ENCODE data around the gene AGAP1.

AGAP1 gene

GRCh38 chr2:235921508-235922191 is 427.8 kb downstream of the AGAP1 start:
- in situ Hi-C loops (cut with HindIII; ENCODE audit: low sequenced_read_pairs) = loop anchor here (25.0 kb wide), 1 partner anchor 266 kb away; no protein-coding TSS in a partner anchor

- in situ Hi-C loops (cut with HindIII; ENCODE audit: low sequenced_read_pairs) = loop anchor here (25.0 kb wide), 1 partner anchor 264 kb away; no protein-coding TSS in a partner anchor
Measured at GRCh38 chr2:235922839-235923238, 429.0 kb downstream of the AGAP1 start.

DNA sequence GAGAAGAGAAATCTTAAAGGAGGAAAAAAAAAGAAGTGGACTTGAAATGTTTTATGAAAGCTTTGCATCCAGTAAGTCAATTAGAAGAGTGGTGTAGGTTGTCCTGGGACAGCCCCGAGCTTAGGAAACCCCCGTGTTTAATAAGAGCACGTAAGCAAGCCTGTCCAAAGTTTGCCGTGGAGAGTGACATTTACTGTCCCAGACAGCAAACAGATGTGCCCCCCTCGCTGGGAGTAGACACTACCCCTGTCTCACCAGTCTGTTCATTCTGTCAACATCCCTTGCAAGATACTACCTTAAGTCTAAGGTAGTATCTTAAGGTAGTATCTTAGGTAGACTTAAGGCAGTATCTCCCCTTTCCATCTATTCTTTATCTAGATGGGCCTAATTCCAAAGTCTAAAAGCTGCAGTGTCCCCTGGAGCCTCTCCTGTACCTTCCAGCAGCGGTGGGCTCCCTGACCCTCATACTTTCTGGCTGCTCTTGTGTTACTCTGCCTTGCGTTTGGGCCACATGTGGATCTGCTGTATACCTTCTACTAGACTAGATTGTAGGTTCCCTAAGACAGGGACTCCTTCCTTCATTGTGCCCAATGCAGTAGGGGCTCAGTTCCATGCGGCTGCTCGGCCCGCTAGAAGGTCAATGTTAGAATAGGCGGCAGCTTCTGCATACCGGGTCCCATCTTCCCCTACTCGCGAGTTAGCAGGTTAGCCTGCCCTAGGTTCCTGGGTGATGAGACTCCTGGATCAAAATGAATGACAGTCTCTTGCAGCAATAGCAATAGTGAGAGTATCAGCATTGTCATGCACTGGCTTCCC is 430.2 kb downstream of the AGAP1 start:
- in situ Hi-C loops (cut with HindIII; ENCODE audit: low sequenced_read_pairs) = loop anchor here (25.0 kb wide), 1 partner anchor 263 kb away; no protein-coding TSS in a partner anchor

DNA sequence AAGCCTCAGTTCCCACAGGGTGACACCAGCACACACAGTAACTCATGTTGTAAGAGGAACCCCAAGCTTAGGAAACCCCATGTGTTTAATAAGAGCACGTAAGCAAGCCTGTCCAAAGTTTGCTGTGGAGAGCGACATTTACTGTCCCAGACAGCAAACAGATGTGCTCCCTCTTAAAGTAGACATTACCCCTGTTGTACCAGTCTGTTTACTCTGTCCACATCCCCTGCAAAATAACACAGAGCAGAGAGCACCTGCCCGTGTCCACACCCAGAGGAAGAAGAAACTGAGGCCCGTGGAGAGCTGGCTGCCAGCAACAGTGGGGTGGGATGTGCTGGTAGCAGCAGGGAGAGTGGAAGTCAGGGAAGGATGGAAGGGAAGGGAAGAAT is 430.8 kb downstream of the AGAP1 start:
- in situ Hi-C loops (cut with HindIII; ENCODE audit: low sequenced_read_pairs) = loop anchor here (25.0 kb wide), 1 partner anchor 263 kb away; no protein-coding TSS in a partner anchor

- in situ Hi-C loops (cut with HindIII; ENCODE audit: low sequenced_read_pairs) = no loop called here
Measured at GRCh38 chr2:235925250-235925919, 431.5 kb downstream of the AGAP1 start.

DNA sequence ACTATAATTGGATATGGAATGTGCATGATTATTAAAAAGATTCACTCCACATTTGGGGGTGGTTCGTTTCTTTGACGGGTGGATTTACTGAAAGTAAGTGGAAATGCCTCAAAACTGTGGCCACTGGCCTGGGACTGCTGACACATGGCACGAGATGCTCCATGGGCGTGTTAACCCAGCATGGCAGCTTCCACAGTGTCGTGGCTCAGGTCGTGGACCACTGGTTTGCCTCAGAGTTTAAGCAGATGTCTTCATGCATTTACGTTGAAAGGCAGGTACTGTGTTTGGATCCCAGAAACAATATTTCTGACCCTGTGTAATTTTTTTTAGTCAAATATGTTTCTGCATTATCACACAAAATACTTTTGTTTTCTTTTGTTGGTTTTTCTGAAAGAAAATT is 432.4 kb downstream of the AGAP1 start:
- in situ Hi-C loops (cut with HindIII; ENCODE audit: low sequenced_read_pairs) = no loop called here

DNA sequence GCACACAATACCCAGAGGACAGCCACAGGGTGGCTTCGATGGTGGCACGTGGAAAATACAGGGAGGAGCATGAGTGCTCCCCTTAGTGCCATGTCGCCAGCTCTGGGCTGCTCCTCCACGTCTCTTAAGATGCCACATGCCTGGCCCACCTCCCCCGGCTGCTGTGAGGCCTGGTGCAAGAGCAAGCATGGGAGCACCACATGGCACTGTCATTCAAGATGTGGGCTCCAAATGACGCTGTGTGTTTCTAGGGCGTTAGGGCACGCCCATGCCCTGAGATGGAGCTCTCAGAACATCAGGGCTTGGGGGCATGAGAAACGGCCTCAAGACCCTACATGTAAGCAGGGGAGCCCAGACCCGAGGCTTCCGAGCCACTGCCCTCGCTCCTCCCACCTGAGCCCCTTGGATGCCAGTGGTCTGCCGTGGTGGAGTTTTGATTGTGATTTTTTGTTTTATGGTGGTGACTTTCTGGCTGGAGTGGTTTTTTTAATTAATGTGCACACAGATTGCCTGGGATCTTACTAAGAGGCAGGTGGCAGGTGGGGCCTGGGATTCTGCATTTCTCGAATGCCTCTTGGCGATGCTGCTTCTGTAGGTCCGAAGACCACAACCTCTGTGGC is 435.0 kb downstream of the AGAP1 start:
- in situ Hi-C loops (cut with HindIII; ENCODE audit: low sequenced_read_pairs) = no loop called here

GRCh38 chr2:235930701-235931100 is 436.9 kb downstream of the AGAP1 start:
- in situ Hi-C loops (cut with HindIII; ENCODE audit: low sequenced_read_pairs) = no loop called here

GRCh38 chr2:235931676-235932075 is 437.8 kb downstream of the AGAP1 start:
- in situ Hi-C loops (cut with HindIII; ENCODE audit: low sequenced_read_pairs) = no loop called here

DNA sequence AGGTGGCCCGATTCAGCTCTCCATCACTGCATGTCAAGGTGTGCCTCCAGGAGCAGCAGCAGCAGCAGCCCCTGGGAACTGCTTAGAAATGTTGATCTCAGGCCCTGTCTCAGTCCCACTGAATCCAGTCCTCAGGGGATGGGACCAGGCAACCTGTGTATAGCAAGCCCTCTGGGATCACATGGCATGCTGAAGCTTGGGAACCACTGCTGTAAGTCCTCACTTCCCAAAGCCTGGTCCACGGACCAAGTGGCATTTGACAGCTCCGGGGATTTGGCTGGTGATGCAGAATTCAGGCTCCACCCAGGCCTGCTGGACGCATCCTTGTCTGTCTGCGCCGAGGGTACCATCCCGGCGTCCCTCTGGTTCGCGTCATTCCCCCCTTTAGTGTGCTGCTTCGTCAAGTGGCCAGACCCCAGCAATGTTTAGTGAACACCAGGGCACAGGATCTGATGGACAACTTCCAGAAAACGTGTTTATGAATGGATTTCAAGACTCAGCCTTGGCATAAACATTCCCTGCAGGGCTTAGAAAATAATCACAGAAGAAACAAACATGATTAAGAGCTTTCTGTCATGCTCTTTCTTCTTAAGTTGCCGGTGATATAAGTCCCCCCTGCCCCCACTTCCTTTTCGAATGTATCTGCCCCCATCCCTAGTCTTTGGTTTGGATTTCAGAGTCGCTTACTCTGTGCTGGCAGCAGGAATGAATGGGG is 440.4 kb downstream of the AGAP1 start:
- in situ Hi-C loops (cut with HindIII; ENCODE audit: low sequenced_read_pairs) = no loop called here

- in situ Hi-C loops (cut with HindIII; ENCODE audit: low sequenced_read_pairs) = no loop called here
Measured at GRCh38 chr2:235934774-235935484, 441.1 kb downstream of the AGAP1 start.

DNA sequence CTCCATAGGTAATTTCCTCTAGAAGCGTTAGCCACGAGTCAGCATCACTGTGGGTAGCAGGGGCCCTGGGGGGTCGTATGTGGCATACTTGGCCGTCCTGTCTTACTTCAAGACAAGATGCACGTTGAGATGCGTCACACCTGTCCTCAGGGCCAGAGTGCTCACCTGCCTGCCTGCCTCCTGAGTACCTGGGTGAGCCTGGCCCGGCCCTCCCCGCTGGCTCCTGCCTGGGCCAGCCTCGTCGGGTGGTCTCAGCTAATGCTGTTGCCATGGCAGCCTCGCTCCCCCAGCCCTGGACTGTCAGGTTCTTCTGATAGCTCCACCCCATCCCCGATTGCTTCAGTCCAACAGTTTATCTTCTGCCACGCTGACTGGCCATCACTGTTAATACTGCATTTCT is 441.9 kb downstream of the AGAP1 start:
- in situ Hi-C loops (cut with HindIII; ENCODE audit: low sequenced_read_pairs) = no loop called here

DNA sequence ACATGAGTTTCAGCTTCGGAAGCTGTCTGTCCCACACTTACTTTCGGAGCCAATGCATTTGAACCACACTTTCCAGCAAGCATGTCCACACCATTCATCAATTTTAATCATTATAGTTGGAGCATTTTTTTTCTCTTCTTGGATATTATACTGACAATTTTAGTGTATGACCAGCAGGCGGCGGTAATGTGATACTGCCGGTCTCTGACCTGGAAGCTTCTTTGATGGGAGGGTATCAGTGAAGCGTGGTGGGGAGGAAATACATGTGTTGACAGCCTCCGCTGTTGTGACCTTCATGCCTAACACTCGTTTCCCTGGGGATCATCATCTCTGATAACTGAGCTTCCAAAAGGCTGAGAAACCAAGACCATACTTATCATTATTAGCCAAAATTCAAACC is 442.6 kb downstream of the AGAP1 start:
- in situ Hi-C loops (cut with HindIII; ENCODE audit: low sequenced_read_pairs) = no loop called here

- in situ Hi-C loops (cut with HindIII; ENCODE audit: low sequenced_read_pairs) = no loop called here
Measured at GRCh38 chr2:235937087-235937486, 443.2 kb downstream of the AGAP1 start.

- in situ Hi-C loops (cut with HindIII; ENCODE audit: low sequenced_read_pairs) = no loop called here
Measured at GRCh38 chr2:235937526-235937925, 443.7 kb downstream of the AGAP1 start.

GRCh38 chr2:235937936-235938335 is 444.1 kb downstream of the AGAP1 start:
- in situ Hi-C loops (cut with HindIII; ENCODE audit: low sequenced_read_pairs) = no loop called here

GRCh38 chr2:235938611-235939010 is 444.8 kb downstream of the AGAP1 start:
- in situ Hi-C loops (cut with HindIII; ENCODE audit: low sequenced_read_pairs) = no loop called here

DNA sequence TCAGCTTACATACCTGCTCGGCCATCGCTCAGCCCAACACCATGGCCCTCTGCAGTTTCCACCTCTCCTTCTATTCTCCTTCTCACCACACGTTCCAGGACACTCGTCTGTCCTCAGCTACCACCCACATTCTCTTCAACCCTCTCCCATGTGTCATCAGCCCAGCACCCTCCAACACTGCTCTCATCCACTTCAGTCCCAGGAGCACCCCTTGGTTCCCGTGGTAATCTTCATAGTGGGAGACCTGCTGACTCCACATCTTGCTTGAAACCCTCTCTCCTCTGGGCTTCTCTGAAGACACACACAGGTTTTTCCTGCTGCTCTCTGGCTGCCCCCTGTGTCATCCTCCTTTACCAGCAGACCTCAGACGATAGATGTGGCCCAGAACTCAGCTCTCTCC is 445.6 kb downstream of the AGAP1 start:
- in situ Hi-C loops (cut with HindIII; ENCODE audit: low sequenced_read_pairs) = no loop called here

DNA sequence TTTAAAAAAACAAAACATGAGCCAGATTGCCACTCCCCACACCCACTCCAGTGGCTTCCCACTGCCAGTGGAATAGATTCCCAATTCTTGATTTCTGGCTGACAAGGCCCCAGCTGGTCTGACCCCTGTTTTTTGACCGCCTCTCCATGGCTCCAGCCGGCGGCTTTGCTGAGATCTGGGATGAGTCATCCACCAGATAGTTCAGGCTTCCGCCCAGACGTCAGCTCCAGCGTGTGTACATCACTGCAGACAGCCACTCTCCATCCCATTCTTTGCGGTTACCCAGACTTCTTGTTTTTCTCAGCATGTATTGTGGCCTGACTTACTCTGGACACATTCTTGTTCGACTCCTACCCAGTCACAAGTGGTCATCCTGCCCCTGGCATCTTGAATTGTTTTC is 446.5 kb downstream of the AGAP1 start:
- in situ Hi-C loops (cut with HindIII; ENCODE audit: low sequenced_read_pairs) = no loop called here

GRCh38 chr2:235944591-235944990 is 450.7 kb downstream of the AGAP1 start:
- in situ Hi-C loops (cut with HindIII; ENCODE audit: low sequenced_read_pairs) = no loop called here

Data from DLD1 (cell line).